GM12892 (cell line): ENCODE measurements around the gene C22orf23.
"Not testable (repeated sequence)": the region's sequence is repeated elsewhere in the genome, so short reads cannot be mapped to it uniquely, and the experiment has no call there.

Experiments
- DNase-seq: peaks from one replicate; pipeline ENCODE4 v3.0.0; 2011; ENCODE audit not compliant: insufficient read length
- FAIRE-seq: peaks from 2 replicates; lab custom pipeline; 2011; peaks lifted over from hg19 to GRCh38; lab: Jason Lieb, UNC
- POLR2A ChIP-seq: IDR thresholded peaks from 2 replicates; pipeline ENCODE4 v1.6.1; 2011; ENCODE audit warnings: low read depth, low read length, control low read depth
- POLR2AphosphoS5 ChIP-seq: IDR thresholded peaks from 2 replicates; pipeline ENCODE4 v1.6.1; 2011; ENCODE audit warnings: low read depth, low read length, control low read depth
- TAF1 ChIP-seq: IDR thresholded peaks from 2 replicates; pipeline ENCODE4 v1.6.1; 2011; ENCODE audit warnings: low read depth, mild to moderate bottlenecking, control low read depth, low read length, borderline replicate concordance

C22orf23 gene

DNA sequence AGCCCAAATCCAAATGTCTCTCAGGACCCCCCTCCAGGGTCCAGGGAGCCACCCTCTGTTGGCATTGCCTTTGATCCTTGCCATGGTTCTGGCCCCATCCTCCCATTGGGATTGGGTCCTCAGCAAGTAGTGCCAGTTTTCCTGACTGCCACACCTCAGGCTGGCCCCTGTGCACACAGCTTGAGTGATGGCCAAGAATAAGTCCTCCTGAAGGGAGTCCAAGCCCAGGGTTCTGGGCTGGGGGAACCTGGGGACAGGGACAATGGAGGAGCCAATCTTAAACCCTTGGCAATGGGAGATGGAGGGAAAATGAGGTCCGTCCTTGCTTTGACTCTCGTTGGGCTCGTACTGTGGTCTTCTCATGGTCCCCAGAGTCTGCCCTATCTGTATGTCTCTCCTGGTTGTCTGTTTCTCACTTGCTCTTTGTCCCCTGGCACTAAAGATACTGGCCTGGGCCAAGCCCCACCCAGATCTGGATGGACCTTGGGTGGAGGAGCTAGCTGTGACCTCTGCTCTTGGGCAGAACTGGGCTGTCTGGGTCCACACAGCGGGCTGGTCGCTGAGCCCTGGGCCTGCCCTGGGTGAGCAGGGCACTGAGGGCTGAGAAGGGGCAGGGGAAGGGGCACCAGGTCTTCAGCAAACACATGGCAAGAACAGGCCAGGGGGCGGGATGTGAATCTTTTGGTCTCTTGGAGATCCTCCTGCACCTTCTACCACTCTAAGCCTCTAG lies 28.0 kb upstream of the C22orf23 start:
- DNase-seq (no peak), FAIRE-seq (no peak)

DNA sequence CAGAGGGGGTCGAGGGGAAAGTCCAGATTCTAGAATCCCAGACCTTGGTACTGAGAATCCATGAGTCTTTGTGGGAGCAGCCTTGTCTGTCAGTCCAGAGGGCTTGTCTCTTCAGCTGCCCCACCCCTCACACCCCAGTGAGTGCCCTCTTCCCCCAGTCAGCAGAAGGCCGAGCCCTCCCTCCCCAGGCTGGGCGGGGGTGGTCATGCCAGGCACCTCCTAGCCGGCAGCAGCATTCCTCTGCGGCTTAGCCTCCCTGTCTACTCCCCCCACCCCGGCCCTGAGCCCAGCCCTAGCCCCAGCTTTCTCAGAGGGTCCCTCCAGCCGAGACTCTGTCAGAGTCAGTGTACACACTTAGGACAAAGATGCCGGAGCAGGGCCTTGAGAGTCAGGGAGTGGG lies 26.4 kb upstream of the C22orf23 start:
- TF ChIP-seq TAF1 (no peak), POLR2A (no peak), POLR2AphosphoS5 (no peak)
- no peak for DNase-seq
- no peak for FAIRE-seq

More for the DNA sequence above, 28.0 kb upstream of the C22orf23 start:
- TF ChIP-seq POLR2AphosphoS5 (no peak), POLR2A (no peak), TAF1 (no peak)

DNA sequence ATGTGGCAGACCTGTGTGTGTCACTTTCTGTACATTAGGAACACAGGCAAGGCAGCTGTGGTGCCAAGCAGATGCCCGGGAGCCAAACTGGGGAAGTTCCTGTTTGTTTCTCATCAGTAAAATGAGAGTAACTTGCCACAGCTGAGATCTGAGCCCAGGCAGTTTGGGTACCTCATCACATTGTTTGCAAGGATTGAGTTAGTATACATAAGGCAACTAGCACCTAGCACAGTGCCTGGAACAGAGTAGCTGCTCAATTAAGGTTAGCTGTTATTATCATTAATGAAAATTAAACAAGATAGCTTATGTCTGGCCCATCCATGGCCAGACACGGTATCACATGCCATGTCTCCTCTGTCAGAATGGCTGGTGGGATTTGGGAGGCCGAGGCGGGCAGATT lies 23.1 kb upstream of the C22orf23 start:
- DNase-seq (no peak), FAIRE-seq (no peak)
- TF ChIP-seq TAF1 (no peak), POLR2AphosphoS5 (no peak), POLR2A (no peak)

DNA sequence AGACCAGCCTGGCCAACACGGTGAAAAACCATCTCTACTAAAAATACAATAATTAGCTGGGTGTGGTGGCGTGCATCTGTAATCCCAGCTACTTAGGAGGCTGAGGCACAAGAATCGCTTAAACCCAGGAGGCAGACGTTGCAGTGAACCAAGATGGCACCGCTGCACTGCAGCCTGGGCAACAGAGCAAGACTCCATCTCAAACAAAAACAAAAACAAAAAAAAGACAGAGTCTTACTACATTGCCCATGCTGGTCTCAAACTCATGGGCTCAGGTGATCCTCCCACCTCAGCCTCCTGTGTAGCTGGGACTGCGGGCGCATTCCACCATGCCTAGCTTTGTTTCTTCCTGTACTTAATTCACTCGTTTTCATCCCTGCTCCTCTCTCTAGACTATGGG lies 22.6 kb upstream of the C22orf23 start:
- not testable (repeated sequence) for FAIRE-seq

DNA sequence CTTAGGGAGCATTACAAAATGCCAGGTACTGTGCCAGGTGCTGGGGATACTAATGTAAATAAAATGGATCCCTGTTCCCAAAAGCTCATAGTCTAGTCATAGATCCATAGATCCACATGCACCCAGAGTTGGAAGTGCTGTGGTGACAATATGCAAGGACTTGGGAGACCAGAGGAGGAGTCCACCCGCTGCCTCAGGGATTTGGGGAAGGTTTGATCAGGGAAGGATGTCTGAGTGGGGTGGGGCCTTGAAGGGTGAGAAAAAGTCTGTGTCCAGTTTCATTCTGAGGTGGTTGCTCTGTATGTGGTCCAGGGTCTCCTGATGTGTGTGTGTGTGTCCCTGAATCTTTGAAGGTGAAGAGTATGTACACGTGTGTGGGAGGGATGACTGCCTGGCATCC lies 21.8 kb upstream of the C22orf23 start:
- no peak for TF ChIP-seq TAF1
- no peak for TF ChIP-seq POLR2A
- TF ChIP-seq POLR2AphosphoS5: no peak
- no peak for FAIRE-seq
- no peak for DNase-seq

More for the DNA sequence above, 22.6 kb upstream of the C22orf23 start:
- DNase-seq: not testable (repeated sequence)

DNA sequence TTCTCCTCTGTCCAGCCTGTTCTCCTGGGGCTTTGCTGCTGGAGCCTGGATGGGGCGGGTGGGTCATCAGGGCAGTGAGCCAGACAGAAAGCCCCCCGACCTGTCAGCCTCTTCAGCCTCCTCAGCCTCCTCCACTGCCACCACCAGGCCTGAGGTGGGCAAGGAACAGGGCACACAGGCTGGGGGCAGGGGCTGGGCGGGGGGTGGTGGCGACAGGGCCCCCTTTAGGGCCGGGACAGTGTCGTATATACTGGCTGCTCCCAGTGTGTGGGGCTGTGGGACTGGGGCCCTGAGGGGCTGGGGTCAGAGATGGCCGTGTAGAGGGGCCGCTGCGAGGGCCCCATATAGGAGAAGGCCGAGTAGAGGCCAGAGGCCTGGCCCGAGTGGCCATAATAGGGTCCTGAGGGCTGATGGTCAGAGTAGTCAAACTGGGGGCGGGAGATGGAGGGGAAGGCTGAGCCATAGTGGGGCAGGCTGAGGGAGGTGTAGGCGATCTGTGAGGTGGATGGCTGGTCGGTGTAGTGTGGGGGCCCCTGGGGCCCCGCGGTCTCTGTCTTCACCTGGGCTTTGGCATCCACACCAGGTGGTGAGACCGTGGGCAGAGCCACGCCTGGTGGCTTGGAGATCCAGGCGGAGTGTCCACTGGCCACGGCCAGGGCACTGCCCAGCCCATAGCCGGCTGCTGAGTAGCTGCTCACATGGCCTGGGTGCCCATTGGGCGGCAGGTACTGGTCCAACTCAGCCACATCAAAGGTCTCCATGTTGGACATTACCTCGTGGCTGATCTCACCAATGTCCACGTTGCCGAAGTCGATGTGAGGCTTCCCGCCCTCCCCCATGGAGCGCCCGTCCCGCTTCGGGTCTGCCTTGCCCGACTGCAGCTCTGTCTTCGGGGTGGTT lies 20.1 kb upstream of the C22orf23 start:
- FAIRE-seq: no peak
- TF ChIP-seq POLR2A (no peak), TAF1 (no peak), POLR2AphosphoS5 (no peak)
- DNase-seq: no peak

DNA sequence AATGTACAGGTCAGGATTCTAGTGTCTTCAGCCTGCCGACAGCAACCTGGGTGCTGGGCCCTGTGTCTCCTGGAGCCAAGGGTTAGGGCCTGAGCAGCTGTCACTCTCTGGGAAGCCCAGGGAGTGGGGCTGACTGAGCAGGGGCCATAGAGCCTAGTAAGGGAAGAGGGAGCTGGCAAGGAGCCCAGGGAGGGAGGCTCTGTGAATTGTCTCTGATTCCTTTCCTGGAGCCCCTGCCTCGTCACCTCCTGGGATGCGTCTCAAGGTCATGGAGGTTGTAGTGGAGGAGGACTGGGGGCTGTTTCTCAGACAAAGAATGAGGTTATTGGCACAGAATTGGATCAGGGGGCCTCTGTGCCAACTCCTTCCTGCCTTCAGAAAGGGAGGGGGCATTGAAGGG lies 19.1 kb upstream of the C22orf23 start:
- TF ChIP-seq TAF1: no peak
- no peak for TF ChIP-seq POLR2A
- no peak for TF ChIP-seq POLR2AphosphoS5
- DNase-seq: no peak
- FAIRE-seq: no peak

DNA sequence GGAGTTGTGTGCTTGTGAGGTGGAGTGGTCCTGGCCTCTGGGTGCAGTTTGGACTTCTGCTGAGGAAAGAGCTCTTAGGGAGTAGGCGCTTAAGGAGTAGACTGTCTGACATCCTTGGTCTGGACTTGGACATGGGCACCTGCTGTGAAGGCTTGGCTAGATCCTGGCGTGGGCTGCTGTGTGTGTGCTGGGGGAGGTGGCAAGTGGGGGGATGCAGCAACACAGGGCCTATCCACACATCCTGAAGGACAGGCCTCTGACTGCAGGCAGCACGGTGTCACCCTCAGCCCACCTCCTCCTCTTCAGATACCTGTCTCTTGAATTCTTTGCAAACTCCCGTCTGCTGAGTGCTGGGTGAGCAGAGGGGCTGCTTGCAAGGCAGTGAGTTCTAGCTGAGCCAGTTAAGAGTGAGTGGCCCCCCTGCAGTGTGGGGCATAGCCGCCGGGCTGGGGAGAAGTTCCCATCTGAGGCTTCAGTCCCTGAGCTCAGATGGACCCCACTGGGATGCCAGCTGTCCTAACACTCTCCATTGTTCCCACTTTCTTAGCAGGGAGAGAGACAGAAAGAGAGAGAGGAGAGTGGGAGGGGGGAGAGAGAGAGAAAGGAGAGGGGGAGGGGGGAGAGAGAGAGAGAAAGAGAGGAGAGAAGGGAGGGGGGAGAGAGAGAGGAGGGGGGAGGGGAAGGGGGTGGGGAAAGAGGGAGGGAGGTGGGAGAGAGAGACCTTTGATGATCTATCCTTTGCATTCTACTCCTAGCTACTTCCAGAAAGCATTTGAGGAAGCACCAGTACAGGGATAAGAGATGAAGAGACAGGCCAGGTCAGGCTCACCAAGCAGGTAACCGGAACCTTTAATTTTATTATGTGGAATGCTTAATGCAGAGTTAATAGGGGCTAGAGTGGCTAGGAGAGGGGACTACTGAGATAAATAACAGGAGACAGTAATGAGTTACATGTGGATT lies 18.4 kb upstream of the C22orf23 start:
- FAIRE-seq (no peak), DNase-seq (no peak)
- TF ChIP-seq POLR2A (no peak), POLR2AphosphoS5 (no peak), TAF1 (no peak)

DNA sequence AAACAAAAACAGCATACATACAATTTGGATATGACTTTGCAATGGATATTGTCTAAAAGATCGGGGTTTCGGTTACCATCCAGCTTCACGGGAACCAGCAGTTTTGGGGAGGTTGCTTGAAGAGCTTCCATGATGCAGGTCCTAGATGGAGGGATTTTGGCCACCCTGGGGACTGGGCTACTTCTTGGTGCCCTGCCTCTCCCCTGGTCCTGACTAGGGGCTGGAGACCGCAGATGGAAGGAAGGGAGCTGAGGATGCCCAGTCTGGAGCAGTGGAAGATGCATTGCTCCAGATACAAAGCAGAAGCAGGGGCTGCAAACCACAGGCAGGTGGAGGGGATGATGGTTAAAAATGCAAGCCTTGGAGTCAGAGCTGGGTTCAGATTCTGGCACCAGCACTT lies 17.5 kb upstream of the C22orf23 start:
- FAIRE-seq: no peak

DNA sequence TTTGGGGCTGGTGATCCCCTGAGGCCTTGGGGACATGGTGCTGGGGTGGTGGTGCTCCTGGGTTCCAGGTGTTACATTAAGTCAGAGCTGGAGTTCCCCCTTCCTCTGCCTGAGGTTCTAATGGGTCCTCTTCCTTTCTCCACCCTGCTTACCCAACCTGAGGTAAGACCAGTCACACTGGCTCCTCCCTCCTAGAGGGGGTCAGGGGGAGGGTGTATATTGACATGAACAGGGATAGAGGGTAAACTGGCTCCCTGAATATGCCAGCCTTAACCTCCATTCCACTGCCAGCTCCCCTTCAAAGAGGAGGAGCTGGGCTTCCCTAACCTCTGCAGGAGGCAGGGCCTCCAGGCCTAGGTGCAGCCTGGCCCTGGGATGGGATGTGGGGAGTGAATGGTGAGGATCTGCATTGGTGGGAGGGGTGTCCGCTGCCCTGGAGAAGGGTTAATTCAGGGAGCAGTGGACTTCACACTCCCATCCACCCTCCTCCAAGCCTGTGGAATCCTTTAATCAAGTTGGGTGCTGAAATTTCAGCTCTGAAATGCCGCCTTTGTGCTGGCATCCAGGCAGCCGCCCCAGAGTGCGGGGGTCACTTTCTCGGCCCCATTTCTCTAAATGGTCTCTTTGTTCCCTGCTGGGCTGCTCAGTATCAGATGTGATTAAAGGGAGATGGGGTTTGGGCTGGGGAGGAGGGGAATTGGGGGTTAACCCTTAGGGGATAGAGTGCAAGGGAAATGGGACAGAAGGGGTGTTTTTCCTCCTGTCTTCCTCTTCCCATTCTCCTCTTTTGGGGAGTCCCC lies 15.3 kb upstream of the C22orf23 start:
- FAIRE-seq (no peak), DNase-seq (no peak)
- TF ChIP-seq POLR2A (no peak), TAF1 (no peak), POLR2AphosphoS5 (no peak)

More for the DNA sequence above, 17.5 kb upstream of the C22orf23 start:
- TF ChIP-seq POLR2AphosphoS5: no peak
- TF ChIP-seq TAF1: no peak
- no peak for TF ChIP-seq POLR2A
- no peak for DNase-seq
